ENCODE results near the gene ERC1. TPM values are rescaled to one million over a fixed set of nuclear protein-coding genes. Genes with fewer than 3 reads are reported as not detected.

ERC1 gene
- total RNA-seq, 1 donor from 2014 or later = 43.0 TPM

- DNase-seq = no peak
- intact Hi-C loops (cut with micrococcal nuclease) = loop anchor here (10.0 kb wide), 1 partner anchor 58 kb away; no protein-coding TSS in a partner anchor
- no peak for ATAC-seq
These were observed 391.8 kb downstream of the ERC1 start for GRCh38 chr12:1382826-1383225.

- no peak for DNase-seq
- intact Hi-C loops (cut with micrococcal nuclease) = loop anchor here (10.0 kb wide), 1 partner anchor 59 kb away; no protein-coding TSS in a partner anchor
- ATAC-seq = no peak
These were observed 392.7 kb downstream of the ERC1 start for GRCh38 chr12:1383758-1384157.

- DNase-seq = no peak
- ATAC-seq = no peak
- intact Hi-C loops (cut with micrococcal nuclease) = loop anchor here (10.0 kb wide), 1 partner anchor 60 kb away; no protein-coding TSS in a partner anchor
These were observed 393.9 kb downstream of the ERC1 start for GRCh38 chr12:1384910-1385309.

GRCh38 chr12:1391722-1392121, 400.7 kb downstream of the ERC1 start:
- DNase-seq = no peak
- no peak for ATAC-seq
- intact Hi-C loops (cut with micrococcal nuclease) = no loop called here

- intact Hi-C loops (cut with micrococcal nuclease) = no loop called here
- DNase-seq (no peak), ATAC-seq (no peak)
These were observed 404.5 kb downstream of the ERC1 start for GRCh38 chr12:1395421-1395955.

- intact Hi-C loops (cut with micrococcal nuclease) = no loop called here
- DNase-seq (no peak), ATAC-seq (no peak)
These were observed 407.6 kb downstream of the ERC1 start for GRCh38 chr12:1398673-1399072.

- intact Hi-C loops (cut with micrococcal nuclease) = no loop called here
- DNase-seq = no peak
- ATAC-seq = no peak
These were observed 410.9 kb downstream of the ERC1 start for GRCh38 chr12:1401891-1402290.

GRCh38 chr12:1403417-1403816, 412.4 kb downstream of the ERC1 start:
- intact Hi-C loops (cut with micrococcal nuclease) = no loop called here
- no peak for DNase-seq

GRCh38 chr12:1405619-1406018, 414.6 kb downstream of the ERC1 start:
- intact Hi-C loops (cut with micrococcal nuclease) = no loop called here
- DNase-seq (no peak), ATAC-seq (no peak)

More at GRCh38 chr12:1403417-1403816, 412.4 kb downstream of the ERC1 start:
- ATAC-seq = no peak

GRCh38 chr12:1410794-1411193, 419.8 kb downstream of the ERC1 start:
- intact Hi-C loops (cut with micrococcal nuclease) = no loop called here
- ATAC-seq (no peak), DNase-seq (no peak)

GRCh38 chr12:1413930-1414329, 422.9 kb downstream of the ERC1 start:
- DNase-seq (no peak), ATAC-seq (no peak)
- intact Hi-C loops (cut with micrococcal nuclease) = no loop called here

- ATAC-seq (no peak), DNase-seq (no peak)
- intact Hi-C loops (cut with micrococcal nuclease) = no loop called here
These were observed 427.1 kb downstream of the ERC1 start for GRCh38 chr12:1418144-1418543.

GRCh38 chr12:1419849-1420371, 428.9 kb downstream of the ERC1 start:
- DNase-seq = no peak
- no peak for ATAC-seq
- intact Hi-C loops (cut with micrococcal nuclease) = no loop called here

GRCh38 chr12:1421091-1421846, 430.2 kb downstream of the ERC1 start:
- DNase-seq = no peak
- intact Hi-C loops (cut with micrococcal nuclease) = no loop called here
- ATAC-seq = no peak

- DNase-seq (no peak), ATAC-seq (no peak)
- intact Hi-C loops (cut with micrococcal nuclease) = no loop called here
These were observed 431.7 kb downstream of the ERC1 start for GRCh38 chr12:1422604-1423315.

- intact Hi-C loops (cut with micrococcal nuclease) = no loop called here
- DNase-seq (no peak), ATAC-seq (peak; percentile 50)
These were observed 433.8 kb downstream of the ERC1 start for GRCh38 chr12:1424674-1425395.

GRCh38 chr12:1425396-1425729, 434.3 kb downstream of the ERC1 start:
- DNase-seq = no peak
- intact Hi-C loops (cut with micrococcal nuclease) = no loop called here
- ATAC-seq = no peak

- ATAC-seq (no peak), DNase-seq (no peak)
- intact Hi-C loops (cut with micrococcal nuclease) = no loop called here
These were observed 437.6 kb downstream of the ERC1 start for GRCh38 chr12:1428671-1429070.

GRCh38 chr12:1429980-1430379, 439.0 kb downstream of the ERC1 start:
- intact Hi-C loops (cut with micrococcal nuclease) = no loop called here
- peak; percentile 94 for ATAC-seq
- no peak for DNase-seq
